Activated CD8-positive, alpha-beta memory T cell treated with anti-CD3 and anti-CD28 coated beads for 48 hours (primary cell): Measurements from ENCODE around the gene SLC12A9.
A peak's percentile ranks its signal among the peaks of the same experiment; 100 is the strongest.

Experiments used
- DNase-seq, 3 experiments: peaks; one replicate each; pipeline ENCODE4 v3.0.0-alpha.2; 2020; ENCODE audit warnings: low read depth in 2 of 3, low spot score in 2 of 3

SLC12A9 gene

DNA sequence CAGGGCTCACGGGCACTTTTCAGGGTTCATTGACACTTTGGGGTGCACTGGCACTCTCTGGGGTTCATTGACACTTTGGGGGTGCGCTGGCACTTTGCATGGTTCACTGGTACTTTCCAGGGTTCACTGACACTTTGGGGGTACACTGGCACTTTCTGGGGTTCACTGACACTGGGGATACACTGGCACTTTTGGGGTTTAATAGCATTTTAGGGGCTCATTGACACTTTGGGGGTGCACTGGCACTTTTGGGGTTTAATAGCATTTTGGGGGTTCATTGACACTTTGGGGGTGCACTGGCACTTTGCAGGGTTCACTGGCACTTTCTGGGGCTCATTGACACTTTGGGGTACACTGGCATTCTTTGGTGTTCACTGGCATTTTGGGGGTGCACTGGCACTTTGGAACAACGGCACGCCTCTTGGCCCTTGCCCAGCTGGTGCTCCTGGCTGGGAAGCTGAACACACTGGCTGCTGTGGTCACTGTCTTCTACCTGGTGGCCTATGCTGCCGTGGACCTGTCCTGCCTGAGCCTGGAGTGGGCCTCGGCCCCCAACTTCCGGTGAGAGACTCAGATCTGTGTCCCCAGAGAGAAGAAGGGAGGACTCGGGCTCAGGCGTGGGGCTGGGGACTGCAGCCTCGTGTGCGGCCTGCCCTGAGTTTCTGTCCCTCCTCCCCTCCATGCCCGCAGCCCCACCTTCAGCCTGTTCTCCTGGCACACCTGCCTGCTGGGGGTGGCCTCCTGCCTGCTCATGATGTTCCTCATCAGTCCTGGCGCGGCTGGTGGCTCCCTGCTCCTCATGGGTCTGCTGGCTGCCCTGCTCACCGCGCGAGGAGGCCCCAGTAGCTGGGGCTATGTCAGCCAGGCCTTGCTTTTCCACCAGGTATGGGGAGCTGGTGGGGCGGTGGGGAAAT, 8.4 kb downstream of the SLC12A9 start:
- DNase-seq: no peak

- DNase-seq: no peak
Observed at GRCh38 chr7:100861616-100861985, 9.1 kb downstream of the SLC12A9 start.

- no peak for DNase-seq
Observed at GRCh38 chr7:100863406-100863950, 11.0 kb downstream of the SLC12A9 start.

- DNase-seq: no peak
Observed at GRCh38 chr7:100864263-100864845, 11.8 kb downstream of the SLC12A9 start.

DNA sequence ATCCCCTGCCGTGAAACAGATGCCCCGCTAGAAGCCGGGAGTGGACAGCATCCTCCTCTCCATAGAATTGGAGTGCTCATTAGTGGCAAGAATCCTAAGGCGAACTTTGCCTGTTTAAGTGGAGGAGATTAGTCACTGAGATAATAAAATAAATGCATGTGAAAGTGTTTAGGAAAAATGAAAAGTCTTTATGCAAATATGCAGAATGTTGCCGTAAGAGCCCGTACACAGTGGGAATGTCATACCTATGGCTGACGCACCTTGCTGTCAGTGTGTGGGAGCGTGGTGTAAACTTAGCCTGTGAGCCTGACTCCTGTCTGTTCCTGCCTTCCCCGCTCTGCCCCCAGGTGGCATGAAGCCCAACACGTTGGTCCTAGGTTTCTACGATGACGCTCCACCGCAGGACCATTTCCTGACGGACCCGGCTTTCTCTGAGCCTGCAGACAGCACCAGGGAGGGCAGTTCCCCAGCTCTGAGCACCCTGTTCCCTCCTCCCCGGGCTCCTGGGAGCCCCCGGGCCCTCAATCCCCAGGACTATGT, 12.9 kb downstream of the SLC12A9 start:
- no peak for DNase-seq

DNA sequence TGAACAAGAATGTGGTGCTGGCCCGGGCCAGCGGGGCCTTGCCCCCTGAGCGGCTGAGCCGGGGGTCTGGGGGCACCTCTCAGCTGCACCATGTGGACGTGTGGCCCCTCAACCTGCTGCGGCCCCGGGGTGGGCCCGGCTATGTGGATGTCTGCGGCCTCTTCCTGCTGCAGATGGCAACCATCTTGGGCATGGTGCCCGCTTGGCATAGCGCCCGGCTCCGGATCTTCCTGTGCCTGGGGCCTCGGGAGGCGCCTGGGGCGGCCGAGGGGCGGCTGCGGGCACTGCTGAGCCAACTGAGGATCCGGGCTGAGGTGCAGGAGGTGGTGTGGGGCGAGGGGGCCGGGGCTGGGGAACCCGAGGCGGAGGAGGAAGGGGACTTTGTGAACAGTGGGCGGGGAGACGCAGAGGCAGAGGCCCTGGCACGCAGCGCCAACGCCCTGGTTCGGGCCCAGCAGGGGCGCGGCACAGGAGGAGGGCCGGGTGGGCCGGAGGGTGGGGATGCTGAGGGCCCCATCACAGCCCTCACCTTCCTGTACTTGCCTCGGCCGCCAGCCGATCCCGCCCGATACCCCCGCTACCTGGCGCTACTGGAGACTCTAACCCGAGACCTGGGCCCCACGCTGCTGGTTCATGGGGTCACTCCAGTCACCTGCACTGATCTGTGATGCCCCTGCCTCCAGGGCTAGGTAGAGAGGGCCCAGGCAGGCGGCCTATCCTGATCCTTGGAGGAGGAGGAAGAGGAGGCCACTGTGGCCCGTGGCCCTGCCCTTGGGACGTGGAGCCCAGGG, 13.6 kb downstream of the SLC12A9 start:
- DNase-seq: no peak

- DNase-seq: no peak
Observed at GRCh38 chr7:100866729-100867039, 14.2 kb downstream of the SLC12A9 start.

GRCh38 chr7:100867040-100867775, 14.7 kb downstream of the SLC12A9 start, which contains the start of gene TRIP6:
TSS of gene TRIP6 (plus strand) at chr7:100867387. CDS start at chr7:100867498, 111 bp downstream.
- peak in 2 of 3 experiments; percentile 41 to 51 for DNase-seq

GRCh38 chr7:100867776-100868485, 15.4 kb downstream of the SLC12A9 start:
- no peak for DNase-seq

- no peak for DNase-seq
Observed at GRCh38 chr7:100873599-100874299, 21.2 kb downstream of the SLC12A9 start.

DNA sequence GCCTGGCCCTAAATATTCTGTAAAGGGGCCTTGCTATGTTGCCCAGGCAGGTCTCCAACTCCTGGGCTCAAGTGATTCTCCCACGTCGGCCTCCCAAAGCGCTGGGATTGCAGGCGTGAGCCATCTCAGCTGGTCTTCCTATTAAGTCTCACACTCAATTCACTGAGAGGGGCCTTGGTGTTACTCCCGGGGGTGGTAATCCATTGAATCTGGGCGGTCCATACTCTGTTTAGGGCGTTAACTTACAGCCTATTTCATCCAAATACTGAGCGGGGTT, 21.7 kb downstream of the SLC12A9 start:
- DNase-seq: no peak

- peak; percentile 92 to 97 (median 93) for DNase-seq
Observed at GRCh38 chr7:100874577-100875355, 22.3 kb downstream of the SLC12A9 start, which contains the start of gene SRRT. TSS of gene SRRT (plus strand) at chr7:100875103. CDS start at chr7:100875591, 488 bp downstream.

GRCh38 chr7:100875356-100875751, 22.8 kb downstream of the SLC12A9 start:
- no peak for DNase-seq

- DNase-seq: no peak
Observed at GRCh38 chr7:100878013-100878412, 25.5 kb downstream of the SLC12A9 start.

DNA sequence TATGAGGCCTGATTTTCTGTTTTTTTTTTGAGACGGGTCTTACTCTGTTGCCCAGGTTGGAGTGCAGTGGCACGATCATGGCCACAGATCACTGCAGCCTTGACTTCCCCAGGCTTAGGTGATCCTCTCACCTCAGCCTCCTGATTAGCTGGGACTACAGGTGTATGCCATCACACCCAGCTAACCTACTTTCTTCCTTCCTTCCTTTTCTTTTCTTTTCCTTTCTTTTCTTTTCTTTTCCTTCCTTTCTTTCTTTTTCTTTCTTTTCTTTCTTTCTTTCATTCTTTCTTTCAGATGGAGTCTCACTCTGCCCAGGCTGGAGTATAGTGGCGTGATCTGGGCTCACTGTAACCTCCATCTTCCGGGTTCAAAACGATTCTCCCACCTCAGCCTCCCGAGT, 26.2 kb downstream of the SLC12A9 start:
- DNase-seq: no peak

DNA sequence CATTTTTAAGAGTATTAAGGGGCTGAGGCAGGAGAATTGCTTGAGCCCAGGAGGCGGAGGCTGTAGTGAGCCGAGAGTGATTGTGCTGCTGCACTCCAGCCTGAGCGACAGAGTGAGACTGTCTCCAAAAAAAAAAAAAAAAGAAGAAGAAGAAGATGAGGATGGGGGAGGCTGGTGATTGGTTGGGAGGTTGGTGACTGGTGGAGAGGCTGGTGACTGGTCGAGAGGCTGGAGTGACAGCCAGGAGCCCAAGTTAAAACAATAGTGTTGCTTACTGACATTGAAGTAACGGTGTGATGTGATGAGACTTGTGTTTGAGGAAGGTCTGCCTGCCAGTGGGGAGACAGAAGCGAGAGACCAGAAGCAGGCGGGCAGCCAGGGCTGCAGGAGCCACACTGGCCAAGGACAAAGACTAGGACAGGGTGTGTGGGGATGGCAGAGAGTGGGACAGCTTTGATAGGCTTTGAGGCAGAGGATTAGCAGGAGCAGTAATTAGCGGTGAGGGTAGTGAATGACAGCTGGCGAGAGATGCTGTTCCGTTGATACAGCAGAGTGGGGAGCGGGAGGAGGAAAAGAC, 27.3 kb downstream of the SLC12A9 start:
- DNase-seq: no peak

DNA sequence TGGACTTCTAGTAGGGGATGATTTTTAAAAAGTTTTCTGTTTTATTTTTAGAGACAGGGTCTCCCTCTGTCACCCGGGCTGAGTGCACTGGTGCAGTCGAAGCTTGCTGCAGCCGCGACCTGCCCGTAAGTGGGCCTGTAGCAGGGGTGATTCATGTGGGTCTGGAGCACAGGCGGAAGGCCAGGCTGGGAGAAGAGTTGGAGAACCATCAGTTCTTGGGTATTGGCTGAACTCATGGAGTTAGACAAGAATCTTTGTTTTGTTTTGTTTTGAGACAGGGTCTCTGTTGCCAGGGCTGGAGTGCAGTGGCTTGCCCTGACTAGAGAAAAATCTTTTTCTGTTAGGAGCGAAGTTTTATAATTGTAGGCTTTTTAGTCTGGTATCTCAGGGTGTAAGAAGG, 28.1 kb downstream of the SLC12A9 start:
- DNase-seq: no peak

DNA sequence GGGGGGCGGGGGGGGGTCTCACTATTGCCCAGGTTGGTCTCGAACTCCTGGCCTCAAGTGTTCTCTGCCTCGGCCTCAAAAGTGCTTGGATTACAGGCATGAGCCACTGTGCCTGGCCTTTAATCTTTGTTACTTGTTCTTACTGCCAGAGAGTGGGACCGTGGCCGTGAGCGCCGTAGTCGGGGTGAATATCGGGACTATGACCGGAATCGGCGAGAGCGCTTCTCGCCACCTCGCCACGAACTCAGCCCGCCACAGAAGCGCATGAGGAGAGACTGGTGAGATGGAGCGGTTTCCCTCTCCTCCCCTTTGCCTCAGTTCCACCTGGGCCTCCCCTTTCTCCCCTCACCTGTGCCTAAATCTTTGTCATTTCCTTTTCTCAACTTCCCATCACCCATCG, 28.6 kb downstream of the SLC12A9 start:
- no peak for DNase-seq
